HG03175 (cell line): Measurements from ENCODE around the gene BICRAL.
"Not testable (repeated sequence)": the region's sequence is repeated elsewhere in the genome, so short reads cannot be mapped to it uniquely, and the experiment has no call there.

Source experiments
- ATAC-seq: cut with Tn5 transposase; IDR thresholded peaks from one replicate; pipeline ENCODE4 v1.9.1; 2021; ENCODE audit warnings: mild to moderate bottlenecking, moderate library complexity; ENCODE audit not compliant: unreplicated experiment

BICRAL gene

DNA sequence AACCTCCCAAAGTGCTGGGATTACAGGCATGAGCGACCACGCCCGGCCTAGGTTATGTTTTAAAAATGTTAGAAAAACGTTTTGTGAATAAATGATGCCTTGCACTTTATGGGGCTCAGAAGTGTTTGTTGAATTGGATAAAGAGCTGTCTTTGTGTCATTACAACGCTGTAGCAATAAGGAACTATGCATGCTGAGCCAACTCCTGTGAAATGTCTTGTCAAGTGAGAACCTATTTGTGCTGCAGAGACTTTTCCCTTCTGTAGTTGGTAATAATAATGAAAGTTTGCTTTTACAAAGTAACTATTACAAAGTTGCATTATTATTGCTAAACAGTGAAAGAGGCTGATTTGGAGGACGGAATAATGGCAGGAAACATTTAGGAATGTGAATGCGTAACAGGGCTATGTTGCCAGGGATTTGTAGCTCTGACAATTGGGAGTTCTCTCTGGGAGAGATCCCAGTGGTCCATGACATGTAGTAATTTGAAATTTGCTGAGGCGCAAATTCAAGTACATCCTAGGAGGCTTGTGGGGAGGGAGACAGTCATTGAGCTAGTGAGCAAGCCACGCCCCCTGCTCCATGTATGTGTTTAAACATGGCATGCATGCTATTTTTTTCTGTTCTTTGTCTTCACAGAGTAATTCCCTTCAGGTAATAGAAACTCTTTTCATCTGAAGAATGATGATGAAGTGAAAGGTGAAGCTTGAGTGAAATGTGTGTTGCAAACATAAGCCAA, 16.8 kb upstream of the BICRAL start:
- ATAC-seq, result no peak

DNA sequence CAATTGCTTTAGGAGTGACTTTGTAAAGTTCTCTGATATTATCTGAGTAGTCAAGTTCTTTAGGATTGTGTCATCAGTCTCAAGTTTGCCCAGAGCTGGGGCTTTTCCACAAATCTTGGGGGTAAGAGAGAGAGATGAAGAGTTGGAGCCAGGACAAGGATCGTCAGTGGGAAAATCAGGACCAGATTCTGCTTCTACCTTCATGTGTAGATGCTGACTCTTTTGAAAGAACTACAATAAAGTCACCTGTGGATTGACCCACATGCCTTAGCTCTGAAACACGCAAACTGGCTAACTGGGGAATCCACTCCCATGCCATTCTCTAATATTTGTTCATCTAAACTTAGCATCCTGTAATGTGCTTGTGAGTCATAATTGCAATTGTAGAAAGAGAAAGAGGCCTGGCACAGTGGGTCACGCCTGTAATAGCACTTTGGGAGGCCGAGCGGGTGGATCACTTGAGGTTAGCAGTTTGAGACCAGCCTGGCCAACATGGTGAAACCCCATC, 15.6 kb upstream of the BICRAL start:
- no peak for ATAC-seq

DNA sequence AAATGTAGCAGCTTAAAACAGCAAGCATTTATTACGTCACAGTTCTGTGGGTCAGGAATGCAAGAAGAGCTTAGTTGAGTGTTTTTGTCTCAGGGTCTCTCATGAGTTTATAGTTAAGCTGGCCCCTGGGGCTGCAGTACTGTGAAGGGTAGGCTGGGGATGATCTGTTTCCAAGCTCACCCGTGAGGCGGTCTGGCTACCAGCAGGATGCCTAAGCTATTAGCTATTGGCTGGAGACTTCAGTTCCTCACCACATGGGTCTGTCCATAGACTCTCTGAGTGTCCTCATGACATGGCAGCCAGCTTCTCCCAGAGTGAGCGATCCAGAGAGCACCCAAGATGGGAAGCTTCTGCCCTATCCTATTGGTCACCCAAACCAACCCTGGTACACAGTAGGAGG, 12.8 kb upstream of the BICRAL start:
- no peak for ATAC-seq

DNA sequence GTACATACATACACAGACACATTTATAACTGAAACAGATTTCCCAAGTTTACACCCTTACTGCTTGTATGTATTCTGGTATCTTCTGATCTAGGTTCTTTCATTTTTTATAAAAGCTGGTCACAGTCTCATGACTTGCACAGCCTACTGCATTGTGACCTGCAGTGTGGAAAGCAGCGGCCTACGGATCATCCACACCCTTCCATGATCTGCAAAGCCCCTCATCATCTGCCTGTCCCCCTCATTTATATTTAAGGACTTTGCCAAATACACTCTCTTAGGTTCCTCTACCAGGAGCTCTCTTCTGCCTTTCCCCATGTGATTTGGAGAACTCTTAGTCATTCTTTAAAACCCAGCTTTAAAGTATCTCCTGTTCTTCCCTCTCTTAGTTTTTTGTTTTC, 12.0 kb upstream of the BICRAL start:
- no peak for ATAC-seq

DNA sequence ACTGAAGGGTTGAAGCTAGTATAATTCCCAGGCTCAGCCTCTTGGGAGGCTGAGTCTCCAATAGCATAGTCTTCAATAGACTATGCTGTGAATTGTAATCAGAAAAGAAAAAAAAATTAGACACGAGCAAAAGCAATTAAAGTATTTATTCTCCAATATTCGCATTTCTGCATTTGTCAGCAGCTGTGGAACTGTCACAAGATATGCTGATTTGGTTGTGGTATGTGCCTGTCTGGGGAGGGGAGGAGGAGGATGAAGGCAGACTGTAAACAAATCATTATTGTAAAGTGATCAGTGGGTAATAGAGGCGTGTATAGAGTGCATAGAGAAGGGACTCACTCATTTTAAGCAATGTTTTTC, 10.1 kb upstream of the BICRAL start:
- ATAC-seq, result no peak

DNA sequence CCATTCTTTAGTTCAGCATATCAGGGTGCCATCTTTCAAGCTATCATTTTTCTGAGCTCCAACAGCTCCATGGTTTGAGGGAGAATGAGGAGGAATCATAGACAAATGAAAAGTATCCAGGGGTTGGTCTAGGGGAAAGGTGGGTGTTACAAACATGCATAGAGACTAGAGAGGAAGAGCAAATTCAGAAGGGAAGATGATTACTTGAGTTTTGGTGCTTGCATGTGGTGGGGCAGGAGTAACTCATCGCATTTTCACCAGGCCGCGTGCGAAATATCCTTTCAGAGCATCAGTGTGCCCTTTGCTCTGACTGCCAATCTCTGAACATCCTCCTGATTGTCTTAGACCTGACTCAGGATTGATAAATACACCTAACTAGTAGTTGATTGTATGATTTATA, 7.7 kb upstream of the BICRAL start:
- ATAC-seq, result no peak

DNA sequence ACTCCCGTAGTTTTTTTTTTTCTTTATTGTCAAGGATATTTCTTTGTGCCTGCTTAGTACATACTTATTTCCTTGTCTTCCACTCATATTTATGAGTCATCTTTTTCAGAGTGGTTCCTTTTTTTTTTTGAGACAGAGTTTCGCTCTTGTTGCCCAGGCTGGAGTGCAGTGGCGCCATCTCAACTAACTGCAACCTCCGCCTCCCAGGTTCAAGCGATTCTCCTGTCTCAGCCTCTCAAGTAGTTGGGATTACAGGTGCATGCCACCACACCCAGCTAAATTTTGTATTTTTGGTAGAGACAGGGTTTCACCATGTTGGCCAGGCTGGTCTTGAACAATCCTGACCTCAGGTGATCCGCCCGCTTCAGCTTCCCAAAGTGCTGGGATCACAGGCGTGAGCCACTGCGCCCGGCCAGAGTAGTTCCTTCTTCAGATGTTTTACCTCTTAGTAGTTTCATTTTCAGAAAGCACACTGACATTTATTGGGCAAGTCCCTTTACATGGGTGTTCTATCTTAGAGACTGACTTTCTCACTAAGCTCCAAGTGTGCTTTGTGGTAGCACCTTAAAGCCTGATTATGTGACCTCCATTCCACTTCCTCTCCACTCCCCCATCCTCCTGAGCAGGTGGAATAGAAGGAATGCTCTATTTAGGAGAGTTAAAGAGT, 6.9 kb upstream of the BICRAL start:
- ATAC-seq, result not testable (repeated sequence)

DNA sequence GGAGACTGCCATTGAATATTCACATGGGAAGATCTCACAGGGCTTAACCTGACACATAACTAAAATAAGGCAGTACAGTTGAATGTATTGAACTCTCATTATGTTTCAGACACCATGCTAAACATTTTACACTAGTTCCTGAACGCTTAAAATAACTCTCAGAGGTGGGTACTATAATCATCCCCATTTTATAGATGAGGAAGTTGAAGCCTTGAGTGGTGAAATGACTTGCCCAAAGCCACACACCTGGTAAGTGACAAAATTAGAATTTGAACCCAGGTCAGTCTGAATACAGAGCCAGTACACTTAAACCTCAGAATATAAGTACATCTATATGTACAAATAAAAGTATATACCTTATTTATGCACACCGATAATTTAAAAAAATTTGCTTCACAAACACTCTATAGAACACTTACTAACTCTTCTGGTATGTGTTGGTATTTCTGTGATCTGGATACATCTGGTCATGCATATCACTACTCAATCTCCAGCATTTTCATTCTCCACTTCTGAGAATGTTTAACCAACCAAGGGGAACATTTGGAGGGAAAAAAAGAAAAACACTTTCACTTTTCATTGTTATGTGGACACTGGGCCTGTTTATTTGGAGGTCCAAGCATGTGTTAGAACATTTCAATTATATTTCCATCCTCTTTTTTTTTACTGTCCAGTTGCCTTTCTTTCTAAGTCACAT, 4.6 kb upstream of the BICRAL start:
- ATAC-seq, result no peak

DNA sequence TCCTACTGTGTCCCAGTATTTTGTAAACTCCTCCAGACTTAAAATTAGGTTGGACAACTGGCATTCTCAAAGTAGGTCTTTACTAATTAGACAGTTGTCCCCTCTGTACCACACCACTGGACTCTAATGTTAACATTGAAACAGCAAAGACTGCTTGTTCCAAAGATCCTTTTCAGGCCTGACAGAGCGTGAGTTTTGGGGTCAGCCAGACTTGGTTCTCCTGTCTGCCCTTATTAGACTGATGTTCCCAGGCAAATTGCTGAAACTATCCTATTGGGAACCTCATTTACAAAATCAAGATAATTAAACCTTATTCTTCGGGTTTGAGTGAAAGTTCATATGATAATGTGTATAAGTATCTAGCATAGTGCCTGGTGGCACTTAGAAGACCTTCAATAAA, 3.7 kb upstream of the BICRAL start:
- no peak for ATAC-seq

DNA sequence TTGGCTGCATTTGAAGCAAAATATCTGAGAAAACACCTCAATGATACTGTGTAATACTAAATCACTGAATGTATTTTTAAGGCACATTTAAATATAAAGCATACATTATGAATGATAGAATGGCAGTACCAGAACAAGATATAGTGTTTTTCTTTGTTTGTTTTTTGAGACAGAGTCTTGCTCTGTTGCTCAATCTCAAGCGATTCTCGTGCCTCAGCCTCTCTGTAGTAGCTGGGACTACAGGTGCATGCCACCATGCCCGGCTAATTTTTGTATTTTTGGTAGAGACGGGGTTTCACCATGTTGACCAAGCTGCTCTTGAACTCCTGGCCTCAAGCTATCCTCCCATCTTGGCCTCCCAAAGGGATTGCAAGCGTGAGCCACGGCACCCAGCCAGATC, 2.3 kb upstream of the BICRAL start:
- ATAC-seq, result no peak

DNA sequence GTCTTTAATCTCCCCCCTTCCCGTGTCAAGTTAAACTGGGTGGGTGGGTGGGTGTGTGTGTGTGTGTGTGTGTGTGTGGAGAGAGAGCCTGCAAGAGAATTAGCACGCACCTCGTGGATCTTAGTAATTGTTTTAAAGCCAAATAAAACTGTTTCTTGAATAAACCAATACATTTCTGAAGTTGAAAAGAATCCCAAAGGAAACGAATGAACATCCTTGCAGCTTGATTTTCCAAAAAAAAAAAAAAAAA, 381 bp upstream of the BICRAL start:
- ATAC-seq, result no peak

DNA sequence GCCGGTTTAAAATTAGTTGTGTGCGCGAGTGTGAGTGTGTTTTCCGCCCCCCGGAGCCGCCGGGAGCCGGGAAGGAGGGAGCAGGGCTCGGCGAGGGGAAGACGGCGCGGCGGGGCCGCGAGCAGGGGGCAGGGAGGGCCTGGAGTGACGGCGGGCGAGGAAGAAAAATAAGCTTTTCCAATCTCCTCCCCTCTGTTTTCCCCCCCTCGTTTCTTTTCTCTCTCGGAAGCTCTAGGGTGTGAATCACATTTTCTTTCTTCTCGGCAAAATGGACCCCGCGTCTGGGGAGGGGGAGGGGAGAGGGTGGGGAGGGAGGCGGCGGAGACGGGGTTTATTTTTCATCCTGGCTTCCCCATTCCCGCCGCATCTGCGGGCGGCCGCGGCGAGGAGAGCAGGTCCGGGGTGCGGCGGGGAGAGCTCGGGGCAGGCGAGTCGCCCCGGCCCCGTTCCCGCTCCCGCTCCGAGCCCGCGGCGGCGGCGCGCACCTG, 881 bp downstream of the BICRAL start:
- peak; percentile 22 for ATAC-seq

DNA sequence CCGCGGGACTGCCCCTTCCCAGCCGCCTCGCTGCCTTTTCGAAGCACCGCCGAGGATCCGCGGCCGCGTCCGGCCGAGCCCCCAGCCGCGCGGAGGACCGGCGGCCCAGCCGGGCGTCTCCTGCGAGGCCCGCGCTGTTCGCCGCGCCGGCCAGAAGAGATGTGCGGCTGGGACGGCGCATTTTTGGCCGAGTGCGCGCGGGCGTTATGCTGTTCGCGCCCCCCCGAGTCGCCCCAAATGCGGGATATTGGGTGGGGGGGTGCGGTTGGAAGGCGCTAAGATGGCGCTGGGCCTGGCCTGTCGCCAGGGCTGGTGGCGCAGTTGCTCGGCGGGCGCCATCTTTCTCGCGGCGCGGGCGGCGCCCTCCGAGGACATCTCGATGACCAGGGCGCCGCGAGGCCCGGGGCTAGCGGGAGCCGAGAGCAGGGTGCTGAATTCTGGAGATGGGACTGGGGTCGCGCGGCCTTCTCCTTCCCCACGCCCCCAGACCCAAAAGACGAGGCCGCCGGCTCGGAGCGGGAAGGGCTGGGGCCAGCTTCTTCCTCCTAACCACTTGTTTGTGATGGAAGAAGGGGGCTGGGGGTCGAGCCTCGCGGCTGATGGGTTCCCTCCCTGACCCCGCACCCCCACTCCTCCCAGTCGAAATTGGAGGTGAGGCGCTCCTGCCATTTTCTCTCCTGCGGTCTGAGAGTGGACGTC, 1.5 kb downstream of the BICRAL start:
- peak; percentile 55 for ATAC-seq

DNA sequence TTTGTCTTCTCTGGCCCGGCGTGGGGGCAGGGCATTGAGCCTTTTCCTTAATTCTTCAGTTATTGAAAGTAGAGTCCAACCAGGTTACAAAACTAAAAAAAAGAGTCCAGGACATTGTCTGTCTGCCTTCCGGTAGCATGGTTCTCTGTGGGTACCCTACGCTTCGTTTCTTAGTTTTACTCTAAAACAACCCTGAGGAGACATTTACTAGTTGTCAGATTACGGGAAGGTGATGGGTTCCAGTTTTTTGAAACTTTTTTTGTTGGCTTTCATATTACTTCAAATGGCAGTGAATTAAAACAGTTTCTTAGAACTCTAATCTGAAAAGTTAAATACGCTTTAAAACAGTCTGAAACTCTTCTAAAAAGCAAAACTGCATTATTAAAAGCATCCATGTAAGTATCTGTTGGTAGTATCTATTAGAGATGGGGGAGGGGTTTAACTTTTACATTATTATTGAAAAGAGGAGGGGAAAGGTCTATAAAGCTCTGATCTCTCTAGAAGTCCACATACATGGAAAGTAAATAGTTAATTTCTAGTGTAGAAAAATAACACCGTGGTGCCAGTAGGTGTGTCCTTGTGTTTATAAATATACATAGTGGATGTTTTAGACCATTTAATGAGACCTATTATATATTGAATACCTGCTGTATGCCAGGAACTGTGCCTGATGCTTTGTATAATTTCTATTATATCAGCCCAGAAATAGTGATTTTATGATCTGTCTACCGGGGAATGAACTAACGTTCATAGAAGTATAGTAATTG, 2.2 kb downstream of the BICRAL start:
- ATAC-seq, result peak; percentile 1

DNA sequence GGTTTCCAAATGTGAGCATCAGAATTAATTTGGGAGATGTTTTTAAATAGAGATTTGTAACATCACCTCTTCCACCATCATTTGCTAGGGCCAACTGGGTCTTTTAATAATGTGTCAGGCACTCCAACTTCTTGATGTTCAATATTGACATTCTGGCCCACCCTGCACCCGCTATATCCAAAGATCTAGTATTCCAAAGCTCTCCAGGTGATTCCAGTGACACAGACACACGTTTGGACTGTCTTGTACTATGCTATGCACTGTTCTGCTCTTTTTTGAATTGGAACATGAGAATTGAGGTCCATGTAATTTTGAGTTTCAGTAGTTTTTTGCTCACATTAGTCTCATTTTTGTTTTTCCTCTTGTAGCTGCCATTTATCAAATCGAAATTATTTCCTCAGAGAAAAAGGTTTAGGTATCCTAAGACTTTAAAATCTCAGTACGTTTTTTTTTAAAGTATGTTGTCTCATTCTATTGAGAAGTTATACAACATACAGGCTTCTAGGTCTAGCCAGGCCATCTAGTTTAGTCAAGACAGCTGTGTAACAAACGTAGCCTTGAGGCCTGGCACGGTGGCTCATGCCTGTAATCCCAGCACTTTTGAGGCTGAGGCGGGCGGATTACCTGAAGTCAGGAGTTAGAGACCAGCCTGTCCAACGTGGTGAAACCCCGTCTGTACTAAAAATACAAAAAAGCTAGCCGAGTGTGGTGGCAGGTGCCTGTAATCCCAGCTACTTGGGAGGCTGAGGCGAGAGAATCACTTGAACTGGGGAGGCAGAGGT, 3.1 kb downstream of the BICRAL start:
- no peak for ATAC-seq

DNA sequence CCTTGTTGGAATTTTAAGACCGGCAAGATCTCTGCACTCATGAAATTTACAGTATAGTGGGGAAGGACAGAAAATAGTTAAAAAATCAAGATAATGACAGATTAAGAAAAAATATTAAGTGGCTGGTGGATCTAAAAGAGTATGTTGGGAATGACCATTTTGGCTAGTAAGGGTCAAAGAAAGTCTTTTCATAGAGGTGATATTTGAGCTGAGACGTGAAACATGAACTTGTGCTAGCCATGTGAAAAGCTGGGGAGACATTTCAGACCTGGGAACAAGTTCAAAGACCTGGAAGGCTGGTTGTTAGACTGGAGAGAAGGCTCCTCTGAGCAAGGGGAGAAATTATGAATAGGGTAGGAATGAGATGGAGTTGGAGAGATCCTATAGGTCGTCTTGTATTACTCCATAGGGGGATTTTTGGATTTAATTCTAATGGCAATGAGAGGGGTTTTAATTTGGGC, 4.7 kb downstream of the BICRAL start:
- no peak for ATAC-seq

DNA sequence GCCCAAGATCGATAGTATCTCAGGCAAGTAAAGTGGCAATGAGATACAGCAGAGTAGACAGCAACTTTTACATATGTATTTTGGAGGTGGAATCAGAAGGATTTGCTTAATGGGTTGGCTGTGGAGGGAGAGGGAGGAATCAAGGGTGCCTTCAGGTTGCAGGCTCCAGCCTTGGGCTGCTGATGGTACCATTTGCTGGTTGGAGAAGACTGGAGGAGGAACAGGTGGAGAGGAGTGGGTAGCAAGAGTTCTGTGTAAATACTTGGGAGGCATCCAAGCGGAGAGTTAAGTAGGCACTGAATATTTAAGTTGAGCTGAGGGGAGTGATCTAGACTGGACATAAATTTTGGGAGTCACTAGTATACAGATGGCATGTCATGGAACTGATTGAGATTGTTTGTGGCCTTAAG, 5.2 kb downstream of the BICRAL start:
- no peak for ATAC-seq

DNA sequence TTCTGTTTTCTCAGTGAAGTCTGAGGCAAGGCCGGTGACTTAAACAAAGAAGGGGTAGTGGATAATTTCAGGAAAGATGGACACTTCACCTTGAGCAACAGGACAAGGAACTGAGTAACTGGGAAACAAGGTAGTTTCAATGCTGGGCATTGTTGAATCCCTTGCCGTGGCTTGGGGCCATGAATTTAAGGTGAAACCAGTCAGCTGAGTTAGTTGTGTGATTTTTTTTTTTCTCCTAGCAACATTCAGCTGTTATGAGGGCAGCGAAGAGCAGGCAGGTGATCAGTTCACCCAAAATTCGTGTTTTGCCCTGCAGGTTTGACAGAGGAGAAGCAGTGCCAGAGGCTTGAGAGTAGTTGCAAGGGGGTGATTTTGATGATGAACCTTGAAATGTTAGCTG, 6.8 kb downstream of the BICRAL start:
- no peak for ATAC-seq

DNA sequence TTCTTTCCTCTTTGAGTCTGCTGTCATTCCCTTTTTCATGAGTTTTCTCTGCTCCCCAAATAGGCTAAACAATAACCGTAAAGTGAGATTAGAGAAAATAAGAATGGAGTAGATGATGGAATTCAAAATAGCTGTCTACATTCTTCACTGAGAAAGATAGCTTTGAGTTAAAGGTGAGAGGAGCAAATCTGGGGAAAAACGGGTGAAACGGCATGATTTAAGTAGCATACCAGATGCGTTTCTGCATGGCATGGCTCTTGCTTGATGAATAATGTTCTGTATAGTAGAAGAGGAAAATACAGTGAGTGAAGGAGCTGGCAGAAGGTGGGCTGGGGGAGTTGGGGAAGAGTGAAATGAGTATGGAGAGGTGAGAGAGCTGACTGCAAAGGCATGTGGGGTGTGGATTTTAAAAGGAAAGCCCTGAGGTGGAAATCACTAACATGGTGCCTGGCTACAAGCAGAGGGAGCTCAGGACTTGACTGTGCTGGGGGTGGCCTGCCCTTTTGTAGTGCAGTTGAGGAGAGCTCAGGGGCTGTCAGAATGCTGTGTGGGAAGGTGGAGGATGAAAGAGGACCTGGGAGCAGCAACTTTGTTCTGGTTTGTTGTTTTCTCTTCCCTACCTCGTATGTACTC, 8.8 kb downstream of the BICRAL start:
- no peak for ATAC-seq
